A549 (cell line): Measurements from ENCODE around the gene SH2D4B.

Experiments used
- POLR2AphosphoS2 ChIP-seq: conservative IDR thresholded peaks from 2 replicates; pipeline ENCODE4 v1.6.1; 2012; ENCODE audit warnings: low read length, improper control_type of control experiment, inconsistent platforms
- SREBF2 ChIP-seq: fragments of 450-650 bp; IDR thresholded peaks from 2 replicates; pipeline ENCODE4 v1.6.1; 2014; ENCODE audit warnings: mild to moderate bottlenecking, moderate library complexity

GRCh38 chr10:80504897-80505465, 32.7 kb upstream of the SH2D4B start:
- TF ChIP-seq POLR2AphosphoS2 (no peak), SREBF2 (no peak)
